Transverse colon (tissue), 4 donors: Measurements from ENCODE around the gene MALT1.

Experiments
- CTCF ChIP-seq, 5 experiments: fragments of 200-600 bp in 3 of 5; fragments of 450-650 bp in 2 of 5; sonication (generic) in 3 of 5; IDR thresholded peaks; 1 replicate in 2 of 5; 2 replicates in 3 of 5; pipeline ENCODE4 v1.5.1; 2016 to 2017; ENCODE audit warnings: antibody characterized with exemption in 5 of 5, inconsistent platforms in 3 of 5, mild to moderate bottlenecking in 2 of 5, moderate library complexity in 1 of 5
- POLR2A ChIP-seq: fragments of 450-650 bp; IDR thresholded peaks from one replicate; pipeline ENCODE4 v1.6.1; 2016; ENCODE audit warnings: antibody characterized with exemption, mild to moderate bottlenecking, moderate library complexity
- POLR2AphosphoS5 ChIP-seq, 3 donors: sonication (generic); formaldehyde crosslinking; IDR thresholded peaks; one replicate each; pipeline ENCODE4 v1.6.1; 2016; ENCODE audit warnings: antibody characterized with exemption in 3 of 3

- TF ChIP-seq CTCF (IDR thresholded peaks at IDR 0.05), result no peak
- no peak for TF ChIP-seq POLR2A
- no peak for TF ChIP-seq POLR2AphosphoS5 (IDR thresholded peaks at IDR 0.05)
Measured at GRCh38 chr18:58712930-58713329, 41.7 kb downstream of the MALT1 start.
